HG03439 (cell line): ENCODE results near the gene BRAP.
"Not testable (repeated sequence)": the region's sequence is repeated elsewhere in the genome, so short reads cannot be mapped to it uniquely, and the experiment has no call there.

Experiments used
- ATAC-seq: cut with Tn5 transposase; IDR thresholded peaks from one replicate; pipeline ENCODE4 v1.9.1; 2021; ENCODE audit warnings: mild to moderate bottlenecking, moderate library complexity; ENCODE audit not compliant: unreplicated experiment

Gene BRAP, protein sequence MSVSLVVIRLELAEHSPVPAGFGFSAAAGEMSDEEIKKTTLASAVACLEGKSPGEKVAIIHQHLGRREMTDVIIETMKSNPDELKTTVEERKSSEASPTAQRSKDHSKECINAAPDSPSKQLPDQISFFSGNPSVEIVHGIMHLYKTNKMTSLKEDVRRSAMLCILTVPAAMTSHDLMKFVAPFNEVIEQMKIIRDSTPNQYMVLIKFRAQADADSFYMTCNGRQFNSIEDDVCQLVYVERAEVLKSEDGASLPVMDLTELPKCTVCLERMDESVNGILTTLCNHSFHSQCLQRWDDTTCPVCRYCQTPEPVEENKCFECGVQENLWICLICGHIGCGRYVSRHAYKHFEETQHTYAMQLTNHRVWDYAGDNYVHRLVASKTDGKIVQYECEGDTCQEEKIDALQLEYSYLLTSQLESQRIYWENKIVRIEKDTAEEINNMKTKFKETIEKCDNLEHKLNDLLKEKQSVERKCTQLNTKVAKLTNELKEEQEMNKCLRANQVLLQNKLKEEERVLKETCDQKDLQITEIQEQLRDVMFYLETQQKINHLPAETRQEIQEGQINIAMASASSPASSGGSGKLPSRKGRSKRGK

DNA sequence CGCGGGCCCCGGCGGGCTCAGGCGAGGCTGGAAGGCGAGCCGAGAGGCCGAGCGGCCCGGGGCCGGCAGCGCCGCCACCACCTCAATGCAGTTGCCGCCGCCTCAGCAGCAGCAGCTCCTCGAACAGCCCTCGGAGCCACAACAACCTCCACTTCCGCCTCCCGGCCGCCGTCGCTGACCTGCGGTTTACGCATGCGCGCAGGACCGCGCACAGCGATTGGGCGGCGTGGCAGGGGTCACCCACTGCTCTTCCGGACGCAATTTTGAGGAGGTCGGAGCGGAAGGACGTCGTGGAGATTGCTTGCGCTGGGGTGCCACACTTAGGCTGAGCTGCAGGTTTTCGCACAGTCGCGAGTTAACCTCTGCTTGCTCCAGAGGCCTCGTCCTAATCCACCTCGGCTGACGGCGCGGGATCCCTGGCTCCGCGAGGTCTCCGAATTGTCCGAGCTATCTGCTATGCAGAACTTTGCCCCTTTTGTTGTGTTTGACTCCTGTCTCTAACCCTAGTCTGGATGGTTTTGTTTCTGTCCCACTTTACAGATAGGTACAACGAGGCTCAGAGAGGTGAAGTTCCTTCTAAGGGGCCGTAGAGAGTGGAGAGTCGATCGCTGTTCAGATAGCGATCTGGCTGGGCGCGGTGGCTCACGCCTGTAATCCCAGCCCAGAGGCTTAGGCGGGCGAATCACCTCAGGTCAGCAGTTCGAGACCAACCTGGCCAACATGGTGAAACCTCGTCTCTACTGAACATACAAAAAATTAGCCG lies at the start of gene BRAP, which contains the start of gene ACAD10:
Gene BRAP (minus strand): TSS at position 146 of the 763 bp plus-strand sequence. CDS start 164 bp downstream, outside the sequence.
Gene ACAD10 (plus strand): TSS at position 243 of the 763 bp plus-strand sequence. CDS start 6,657 bp downstream, outside the sequence.
- ATAC-seq: peak; percentile 85

DNA sequence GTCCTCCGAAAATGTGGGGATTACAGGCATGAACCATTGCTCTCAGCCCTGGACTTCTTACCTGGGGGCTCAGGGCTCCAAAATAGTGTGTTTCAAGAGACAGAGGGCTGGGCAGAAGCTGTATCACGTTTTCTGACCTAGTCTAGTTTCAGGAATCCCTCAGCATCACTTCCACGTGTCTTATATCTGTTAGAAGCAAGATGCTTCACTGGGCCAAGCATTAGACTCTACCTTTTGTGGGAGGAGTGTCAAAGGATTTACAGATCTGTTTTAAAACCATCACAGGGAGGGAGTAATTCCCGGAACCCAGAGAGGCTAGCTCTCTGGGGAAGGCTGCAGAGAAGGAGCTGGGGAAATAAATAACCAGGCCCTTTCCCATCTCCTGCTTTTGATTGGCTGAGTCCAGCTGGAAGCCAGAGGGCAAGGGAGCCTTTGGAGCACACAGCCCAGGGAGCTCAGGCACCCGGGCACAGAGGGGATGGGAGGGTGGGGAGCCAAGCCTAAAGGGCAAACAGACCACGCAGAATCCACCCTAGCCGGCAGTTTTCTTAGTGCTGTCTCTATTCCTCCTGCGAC lies 47.7 kb upstream of the BRAP start:
- ATAC-seq: no peak

DNA sequence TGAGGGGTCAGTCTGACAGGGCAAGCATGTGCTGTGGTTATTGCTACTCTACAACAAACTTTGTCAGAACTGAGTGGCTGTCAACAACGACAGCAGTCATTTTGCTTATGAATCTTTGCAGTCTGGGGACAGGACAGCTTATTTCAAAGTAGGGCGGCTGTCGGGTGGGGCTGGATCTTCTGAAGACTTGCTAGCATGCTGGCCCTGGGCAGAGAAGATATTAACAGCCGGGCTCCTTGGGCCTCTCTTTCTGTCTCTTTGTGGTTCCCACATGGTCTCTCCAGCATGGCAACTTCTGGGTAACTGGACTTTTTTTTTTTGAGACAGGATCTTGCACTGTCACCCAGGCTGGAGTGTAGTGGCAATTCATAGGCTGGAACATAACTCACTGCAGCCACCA lies 47.0 kb upstream of the BRAP start:
- ATAC-seq: no peak

DNA sequence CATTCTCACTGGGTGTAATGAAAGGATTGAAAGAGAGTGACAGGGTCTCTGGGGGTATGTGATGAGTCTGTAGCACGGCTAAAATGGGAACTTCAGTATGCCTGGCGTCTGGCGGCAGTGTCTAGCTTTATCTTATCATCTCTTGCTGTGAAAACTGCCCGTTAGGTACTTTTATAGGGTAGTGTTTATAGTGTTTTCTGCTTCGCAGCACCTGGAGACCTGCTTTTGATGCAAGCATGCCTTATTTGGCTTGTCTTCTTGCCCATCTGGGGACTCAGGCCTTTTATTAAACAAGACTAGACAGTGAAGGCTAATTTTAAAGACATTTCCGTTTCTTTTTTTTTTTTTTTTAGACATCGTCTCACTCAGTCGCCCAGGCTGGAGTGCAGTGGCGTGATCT lies 44.7 kb upstream of the BRAP start:
- no peak for ATAC-seq

DNA sequence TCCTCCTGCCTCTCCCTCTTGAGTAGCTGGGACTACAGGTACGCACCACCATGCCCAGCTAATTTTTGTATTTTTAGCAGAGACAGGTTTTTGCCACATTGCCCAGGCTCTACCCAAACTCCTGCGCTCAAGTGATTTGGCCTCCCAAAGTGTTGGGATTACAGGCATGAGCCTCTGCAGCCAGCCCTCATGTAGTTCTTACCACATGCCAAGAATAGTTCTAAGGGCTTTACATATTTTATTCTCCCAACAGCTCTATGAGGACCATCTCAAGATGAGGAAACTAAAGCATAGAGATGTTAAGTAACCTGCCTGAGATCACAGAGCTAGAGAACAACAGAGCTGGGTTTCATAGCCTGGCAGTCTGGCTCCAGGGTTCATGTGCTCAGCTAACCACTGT lies 43.0 kb upstream of the BRAP start:
- ATAC-seq: no peak

DNA sequence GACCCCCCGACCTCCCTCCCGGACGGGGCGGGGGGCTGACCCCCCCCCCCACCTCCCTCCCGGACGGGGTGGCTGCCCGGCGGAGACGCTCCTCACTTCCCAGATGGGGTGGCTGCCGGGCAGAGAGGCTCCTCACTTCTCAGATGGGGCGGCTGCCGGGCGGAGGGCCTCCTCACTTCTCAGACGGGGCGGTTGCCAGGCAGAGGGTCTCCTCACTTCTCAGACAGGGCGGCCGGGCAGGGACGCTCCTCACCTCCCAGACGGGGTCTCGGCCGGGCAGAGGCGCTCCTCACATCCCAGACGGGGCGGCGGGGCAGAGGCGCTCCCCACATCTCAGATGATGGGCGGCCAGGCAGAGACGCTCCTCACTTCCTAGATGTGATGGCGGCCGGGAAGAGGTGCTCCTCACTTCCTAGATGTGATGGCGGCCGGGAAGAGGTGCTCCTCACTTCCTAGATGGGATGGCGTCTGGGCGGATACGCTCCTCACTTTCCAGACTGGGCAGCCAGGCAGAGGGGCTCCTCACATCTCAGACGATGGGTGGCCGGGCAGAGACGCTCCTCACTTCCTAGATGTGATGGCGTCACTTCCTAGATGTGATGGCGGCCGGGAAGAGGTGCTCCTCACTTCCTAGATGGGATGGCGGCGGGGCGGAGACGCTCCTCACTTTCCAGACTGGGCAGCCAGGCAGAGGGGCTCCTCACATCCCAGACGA lies 38.0 kb upstream of the BRAP start:
- ATAC-seq: not testable (repeated sequence)

DNA sequence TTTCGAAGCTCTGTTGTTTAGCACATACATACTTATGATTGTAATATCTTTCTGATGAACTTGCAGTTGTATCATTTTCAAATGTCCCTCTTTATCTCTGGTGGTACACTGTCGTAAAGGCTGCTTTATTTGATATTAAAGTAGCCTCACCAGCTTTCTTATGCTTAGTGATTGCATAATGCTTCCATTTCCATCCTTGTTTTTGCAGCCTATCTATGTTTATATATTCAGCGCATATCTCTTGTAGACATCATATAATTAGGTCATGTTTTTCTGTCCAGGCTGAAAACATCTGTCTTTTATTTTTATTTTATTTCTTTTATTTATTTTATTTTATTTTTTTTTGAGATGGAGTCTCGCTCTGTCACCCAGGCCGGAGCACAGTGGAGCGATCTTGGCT lies 34.7 kb upstream of the BRAP start:
- ATAC-seq: no peak

DNA sequence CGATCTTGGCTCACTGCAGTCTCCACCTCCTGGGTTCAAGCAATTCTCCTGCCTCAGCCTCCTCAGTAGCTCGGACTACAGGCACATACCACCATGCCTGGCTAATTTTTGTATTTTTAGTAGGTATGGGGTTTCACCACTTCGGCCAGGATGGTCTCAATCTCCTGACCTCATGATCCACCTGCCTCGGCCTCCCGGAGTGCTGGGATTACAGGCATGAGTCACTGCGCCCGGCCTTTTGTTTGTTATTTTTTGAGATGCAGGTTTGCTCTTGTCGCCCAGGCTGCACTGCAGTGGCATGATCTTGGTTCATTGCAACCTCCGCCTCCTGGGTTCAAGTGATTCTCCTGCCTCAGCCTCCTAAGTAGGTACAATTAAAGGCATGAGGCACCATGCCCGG lies 33.6 kb upstream of the BRAP start:
- not testable (repeated sequence) for ATAC-seq

DNA sequence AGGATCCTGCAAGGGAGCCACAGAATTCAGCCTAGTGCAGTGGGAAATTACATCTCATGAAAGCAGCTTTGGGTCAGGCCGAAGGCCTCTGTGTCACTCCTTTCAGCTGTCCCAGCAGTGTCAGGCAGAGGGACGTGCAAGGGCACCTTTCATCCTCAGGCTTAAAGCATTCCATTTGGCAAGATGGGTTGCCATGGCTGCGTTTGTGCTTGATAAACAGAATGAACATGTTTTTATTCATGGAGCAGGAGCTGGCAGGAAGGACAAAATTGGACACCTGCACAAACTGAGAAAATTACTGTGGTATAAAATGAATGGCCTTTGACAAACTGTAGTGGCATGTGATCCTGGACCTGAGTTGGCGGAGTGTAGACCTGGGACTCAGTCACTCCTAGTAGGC lies 29.5 kb upstream of the BRAP start:
- no peak for ATAC-seq

DNA sequence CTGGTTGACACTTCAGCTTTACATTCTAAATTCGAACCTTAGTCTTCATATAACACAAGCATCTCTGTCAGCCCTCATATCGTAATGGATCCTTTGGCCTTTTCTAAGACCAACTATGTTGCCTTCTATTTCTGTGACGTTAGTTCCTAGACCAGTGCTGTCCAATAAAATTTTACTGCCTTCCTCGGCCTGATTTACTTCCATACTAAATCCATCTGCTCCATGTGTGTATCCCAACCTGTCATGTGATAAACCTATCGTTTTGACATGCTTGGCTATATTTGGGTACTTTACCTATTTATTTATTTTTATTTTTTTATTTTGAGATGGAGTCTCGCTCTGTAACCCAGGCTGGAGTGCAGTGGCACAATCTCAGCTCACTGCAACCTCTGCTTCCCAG lies 20.4 kb upstream of the BRAP start:
- ATAC-seq: no peak

DNA sequence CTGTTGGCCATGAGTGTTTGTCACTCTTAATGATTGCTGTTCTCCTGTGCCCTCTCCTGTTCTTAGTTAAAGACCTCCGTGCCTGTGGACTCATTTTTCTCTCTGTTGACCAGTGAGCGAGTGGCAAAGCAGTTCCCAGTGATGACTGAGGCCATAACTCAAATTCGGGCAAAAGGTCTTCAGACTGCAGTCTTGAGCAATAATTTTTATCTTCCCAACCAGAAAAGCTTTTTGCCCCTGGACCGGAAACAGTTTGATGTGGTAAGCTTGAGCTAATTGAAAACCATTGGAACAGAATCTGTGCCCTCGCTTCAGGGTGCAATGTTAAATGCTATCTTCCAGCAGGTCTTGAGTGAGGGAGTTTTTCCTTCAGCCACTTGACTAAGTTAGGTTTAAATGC lies 19.9 kb upstream of the BRAP start:
- no peak for ATAC-seq

DNA sequence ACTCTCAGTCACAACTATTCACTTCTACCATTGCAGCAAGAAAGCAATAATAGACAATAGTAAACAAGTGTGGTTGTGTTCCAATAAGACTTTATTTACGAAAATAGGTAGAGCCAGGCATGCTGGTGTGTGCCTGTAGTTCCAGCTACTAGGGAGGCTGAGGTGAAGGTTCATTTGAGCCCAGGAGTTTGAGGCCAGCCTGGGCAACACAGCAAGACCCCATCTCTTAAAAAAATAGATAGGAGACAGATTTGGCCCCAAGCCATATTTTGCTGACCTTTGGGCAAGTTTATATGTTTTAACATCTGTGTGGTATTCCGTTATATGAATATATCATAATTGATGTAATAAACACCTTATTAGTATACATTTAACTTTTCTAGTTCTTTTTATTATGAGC lies 14.2 kb upstream of the BRAP start:
- ATAC-seq: no peak

DNA sequence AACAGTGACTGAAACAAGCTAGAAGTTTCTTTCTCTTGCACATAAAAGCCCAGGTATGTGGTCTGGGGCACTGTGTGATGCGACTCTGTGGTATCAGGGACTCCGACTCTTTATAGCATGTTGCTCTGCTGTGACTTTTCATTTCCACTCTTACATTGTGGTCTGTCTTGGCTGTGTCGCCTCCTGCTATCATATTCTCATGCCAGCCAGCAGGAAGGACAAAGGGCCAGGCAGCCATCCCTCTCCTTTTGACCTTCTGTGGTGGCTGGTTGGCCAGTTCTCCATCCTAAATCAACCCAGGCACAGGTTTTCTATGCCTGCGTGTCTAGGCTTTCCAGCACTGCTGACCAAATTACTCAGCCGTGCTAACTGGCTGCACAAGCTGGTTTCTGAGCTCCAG lies 8.1 kb upstream of the BRAP start:
- no peak for ATAC-seq

DNA sequence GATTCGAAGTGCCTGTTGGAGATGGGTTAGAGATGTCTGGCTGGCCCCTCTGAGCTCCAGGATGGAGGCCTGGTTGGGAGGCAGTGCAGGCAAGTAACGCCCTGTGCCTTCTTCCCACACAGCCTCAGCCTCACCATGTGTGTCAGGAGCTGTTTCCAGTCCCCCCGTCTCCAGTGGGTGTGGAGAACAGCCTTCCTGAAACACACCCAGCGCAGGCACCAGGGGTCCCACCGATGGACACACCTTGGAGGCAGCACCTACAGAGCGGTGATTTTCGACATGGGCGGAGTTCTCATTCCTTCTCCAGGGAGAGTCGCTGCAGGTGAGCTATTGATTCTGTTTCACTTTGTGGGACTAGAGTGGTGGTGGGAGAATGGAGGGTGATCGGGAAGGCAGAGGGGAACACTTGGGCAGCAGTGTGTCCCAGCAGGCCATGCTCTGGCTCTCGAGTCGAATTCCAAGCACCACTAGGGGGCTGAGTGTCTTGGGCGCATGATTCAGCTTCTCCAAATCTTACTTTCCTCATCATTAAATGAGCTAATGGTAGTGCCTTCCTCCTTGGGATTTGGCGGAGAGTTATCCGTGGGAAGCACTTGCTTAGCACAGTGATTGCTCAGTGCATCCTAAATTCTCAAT lies 6.9 kb upstream of the BRAP start:
- ATAC-seq: no peak

DNA sequence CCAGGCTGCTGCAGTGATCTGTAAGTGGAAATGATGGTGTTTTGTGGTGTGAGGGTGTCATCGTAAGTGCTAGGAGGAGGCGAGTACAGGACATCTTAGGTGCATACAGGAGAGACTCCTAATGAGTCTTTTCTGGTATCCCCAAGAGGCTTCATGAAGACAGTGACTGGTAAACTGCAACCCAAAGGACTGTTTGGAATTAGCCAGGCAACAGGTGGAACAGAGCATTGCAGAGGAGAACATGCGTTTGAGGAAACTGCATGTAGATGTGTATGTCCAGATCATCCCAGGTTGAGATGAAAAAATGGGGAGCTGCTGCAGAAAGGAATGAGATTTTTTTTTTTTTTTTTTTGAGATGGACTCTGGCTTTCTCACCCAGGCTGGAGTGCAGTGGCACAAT lies 5.5 kb upstream of the BRAP start:
- ATAC-seq: no peak

DNA sequence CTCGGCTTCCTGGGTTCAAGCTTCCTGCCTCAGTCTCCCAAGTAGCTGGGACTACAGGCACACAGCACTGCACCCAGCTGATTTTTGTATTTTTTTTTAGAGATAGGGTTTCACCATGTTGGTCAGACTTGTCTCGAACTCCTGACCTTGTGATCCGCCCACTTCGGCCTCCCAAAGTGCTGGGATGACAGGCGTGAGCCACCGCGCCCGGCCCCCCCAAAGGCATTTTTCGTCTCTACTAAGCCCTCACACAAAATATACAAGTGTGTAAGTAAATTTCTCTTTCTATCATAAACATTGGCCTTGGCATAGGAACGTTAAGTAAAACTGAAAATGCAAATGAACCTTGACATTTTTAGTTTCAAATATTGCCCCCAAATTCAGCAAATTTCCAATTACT lies 2.2 kb upstream of the BRAP start:
- no peak for ATAC-seq

DNA sequence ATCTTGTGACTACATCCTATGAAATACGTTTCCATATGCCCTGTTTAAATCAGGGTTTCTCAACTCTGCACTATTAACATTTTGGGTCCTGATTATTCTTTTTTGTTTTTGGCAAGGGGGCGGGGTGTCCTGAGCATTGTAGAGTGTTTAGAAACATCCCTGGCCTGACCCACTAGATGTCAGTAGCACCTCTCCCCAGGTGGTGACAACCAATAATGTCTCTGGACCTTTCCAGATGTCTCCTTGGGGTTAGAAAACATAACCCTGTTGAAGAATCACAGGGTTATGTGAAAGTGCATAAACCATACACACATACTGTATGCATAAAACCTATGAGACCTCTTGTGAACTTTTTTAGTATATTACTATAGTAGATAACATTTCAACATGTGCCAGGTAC lies 1.5 kb upstream of the BRAP start:
- no peak for ATAC-seq

DNA sequence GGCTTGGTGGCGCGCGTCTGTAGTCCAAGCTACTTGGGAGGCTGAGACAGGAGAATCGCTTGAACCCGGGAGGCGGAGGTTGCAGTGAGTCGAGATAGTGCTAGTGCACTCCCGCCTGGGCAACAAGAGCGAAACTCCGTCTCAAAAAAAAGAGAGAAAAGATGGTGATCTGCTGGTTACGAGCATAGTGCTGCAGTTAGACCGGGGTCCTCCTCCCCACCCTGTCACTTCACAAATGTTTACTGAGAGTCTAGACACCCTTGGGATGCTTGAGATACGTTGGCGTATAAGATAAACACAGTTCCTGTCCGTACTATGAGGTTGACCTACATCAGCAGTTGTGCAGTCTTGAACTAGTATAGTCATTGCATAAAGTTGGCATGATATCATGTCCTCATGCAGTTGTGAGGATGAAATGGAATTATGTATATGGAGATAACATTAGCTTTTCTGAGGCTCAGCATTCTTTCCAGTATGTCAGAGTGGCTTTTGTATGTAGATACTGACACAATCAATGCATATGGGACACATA lies 884 bp upstream of the BRAP start:
- no peak for ATAC-seq

DNA sequence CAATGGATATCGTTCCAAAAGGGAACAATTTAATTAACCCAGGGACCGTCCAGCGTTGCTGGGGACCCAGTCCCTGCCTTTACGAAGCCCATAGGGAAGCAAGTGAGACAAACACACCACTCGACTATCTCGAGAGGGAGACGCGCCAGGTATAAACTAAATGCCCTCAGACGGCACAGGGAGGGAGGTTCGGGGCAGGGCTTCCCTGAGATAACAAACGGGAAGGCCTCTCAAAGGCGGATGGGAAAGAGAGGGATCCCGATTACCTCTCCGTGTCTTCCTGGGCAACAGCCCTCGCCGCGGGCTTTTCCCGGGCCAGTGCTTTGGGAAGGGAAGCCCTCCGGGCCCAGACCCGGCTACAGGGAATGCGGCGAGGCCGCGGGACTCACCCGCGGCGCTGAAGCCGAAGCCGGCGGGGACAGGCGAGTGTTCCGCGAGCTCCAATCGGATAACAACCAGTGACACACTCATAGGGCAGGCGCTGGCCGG lies 390 bp downstream of the BRAP start:
- peak; percentile 1 for ATAC-seq
